Measurements from ENCODE around the gene MCM8. TPM values are rescaled to one million over a fixed set of nuclear protein-coding genes. Genes with fewer than 3 reads are reported as not detected.
A peak's percentile ranks its signal among the peaks of the same experiment; 100 is the strongest.

The MCM8 gene
- total RNA-seq, 1 experiment from 2014 or later = 53.3 TPM

DNA sequence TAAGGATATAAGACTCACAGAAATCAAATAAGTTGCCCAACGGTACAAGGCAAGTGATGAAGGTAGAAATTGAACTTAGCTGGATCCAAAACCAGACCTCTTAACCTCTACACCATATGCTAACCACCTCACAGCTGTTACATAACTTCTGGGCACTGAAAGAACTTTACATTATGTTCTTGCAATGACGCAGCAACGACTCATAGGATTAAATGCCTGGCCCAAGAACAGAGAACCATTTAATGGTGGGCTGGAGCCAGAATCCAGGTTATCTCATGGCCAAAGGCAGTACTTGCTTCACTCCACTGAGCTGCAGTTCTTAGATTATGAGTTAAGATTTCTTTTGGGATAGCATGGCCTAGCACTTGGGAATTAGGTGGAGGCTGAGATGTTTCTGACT, 4.5 kb upstream of the MCM8 start:
- DNase-seq (ENCODE audit: low read depth) = peak; percentile 80

DNA sequence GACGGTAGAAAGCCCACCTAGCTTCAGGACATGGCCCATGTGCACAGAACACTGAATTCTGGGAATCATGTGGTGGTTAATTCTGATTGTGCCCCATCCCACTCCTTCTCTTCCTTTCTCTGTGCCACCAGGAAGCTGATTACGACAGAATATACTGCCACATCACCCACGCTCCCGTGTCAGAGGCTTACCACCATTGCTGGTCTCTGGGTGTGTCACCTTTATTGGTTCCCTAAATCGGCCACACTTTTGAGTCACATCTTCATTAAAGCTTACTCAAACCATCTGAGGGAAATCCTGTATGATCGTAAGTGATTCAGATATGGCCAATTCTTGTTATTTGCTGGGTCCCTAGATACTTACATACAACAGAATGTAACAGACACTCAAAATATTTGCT, 3.2 kb upstream of the MCM8 start:
- no peak for DNase-seq (ENCODE audit: low read depth)

DNA sequence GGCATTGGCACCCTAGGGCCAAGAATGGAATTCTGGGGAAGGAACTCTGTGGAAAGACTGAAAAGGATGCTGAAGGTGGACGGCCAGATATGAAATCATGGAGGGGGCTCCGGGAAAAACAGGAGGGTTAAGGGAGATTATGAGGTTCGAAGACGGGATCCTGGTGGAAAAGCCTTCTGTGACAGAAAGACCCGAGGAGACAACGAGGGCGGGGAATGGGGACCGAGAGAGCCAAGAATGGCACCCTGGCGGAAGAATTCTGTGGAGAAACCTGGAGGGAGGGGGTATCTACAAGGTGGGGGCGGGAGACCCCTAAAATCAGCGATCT, 545 bp upstream of the MCM8 start:
- DNase-seq (ENCODE audit: low read depth) = no peak

DNA sequence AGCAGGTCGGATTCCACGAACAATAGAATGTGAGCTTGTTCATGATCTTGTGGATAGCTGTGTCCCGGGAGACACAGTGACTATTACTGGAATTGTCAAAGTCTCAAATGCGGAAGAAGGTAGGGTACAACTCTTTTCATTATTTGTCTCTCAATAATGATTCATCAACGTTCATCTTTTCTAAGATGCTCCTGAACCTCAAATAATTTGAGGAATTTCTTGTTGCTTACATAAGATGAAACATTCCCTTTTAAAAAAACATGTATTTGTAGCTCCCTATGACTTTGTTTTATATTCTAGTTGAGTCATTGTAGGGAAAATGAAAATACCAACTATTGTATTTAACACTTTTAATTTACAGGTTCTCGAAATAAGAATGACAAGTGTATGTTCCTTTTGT, 17.0 kb downstream of the MCM8 start:
- no peak for DNase-seq (ENCODE audit: low read depth)

DNA sequence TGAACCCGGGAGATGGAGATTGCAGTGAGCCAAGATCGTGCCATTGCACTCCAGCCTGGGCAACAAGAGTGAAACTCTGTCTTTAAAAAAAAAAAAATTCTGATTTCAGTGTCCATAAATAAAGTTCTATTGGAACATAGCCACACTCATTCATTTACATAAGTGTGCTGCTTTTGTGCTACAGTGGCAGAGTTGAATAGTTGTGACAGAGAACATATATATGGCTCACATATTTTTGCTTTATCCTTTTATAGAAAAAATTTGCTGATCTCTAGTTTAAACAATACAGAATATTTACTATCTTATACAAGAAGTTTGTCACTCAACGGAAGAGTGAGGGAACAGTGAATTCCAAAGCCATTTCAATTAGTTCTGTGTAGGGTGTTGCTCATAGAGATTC, 18.0 kb downstream of the MCM8 start:
- DNase-seq (ENCODE audit: low read depth) = no peak

DNA sequence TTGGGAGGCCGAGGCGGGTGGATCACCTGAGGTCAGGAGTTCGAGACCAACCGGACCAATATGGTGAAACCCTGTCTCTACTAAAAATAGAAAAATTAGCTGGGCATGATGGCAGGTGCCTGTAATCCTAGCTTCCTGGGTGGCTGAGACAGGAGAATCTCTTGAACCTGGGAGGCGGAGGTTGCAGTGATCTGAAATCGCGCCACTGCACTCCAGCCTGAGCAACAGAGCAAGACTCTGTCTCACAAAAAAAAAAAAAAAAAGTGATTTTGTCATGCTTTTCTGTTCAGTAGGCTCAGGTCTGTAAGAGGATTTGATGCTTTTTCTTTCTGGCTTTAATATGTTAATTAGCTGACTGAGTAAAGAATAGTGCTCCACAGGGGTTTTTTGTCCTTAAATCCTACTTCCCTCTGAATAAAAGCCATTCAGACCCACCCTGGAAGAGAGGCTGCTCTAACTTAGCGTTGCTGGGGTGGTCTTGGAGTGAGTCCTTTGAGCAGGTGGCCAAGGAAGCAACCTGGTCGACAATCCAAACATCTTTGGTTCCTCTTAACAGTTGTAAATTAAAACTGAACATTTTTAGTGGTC, 19.0 kb downstream of the MCM8 start:
- DNase-seq (ENCODE audit: low read depth) = no peak

DNA sequence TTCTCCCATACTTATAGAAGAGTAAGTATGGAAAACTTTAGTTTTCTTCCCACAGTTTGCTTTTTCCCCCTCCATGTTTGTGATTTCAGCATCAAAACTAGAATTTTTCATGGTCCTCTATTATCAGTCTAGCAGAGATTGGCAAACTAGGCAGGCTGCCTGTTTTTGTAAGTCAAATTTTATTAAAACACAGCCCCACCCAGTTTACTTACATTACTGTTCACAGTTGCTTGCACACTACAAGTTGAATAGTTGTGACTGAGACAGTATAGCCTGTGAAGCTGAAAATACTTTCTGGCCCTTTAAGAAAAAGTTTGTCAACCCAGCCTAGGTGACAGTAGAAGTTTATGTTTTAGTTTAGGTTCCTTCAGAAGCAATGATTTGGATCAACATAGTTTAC, 19.5 kb downstream of the MCM8 start:
- DNase-seq (ENCODE audit: low read depth) = no peak

DNA sequence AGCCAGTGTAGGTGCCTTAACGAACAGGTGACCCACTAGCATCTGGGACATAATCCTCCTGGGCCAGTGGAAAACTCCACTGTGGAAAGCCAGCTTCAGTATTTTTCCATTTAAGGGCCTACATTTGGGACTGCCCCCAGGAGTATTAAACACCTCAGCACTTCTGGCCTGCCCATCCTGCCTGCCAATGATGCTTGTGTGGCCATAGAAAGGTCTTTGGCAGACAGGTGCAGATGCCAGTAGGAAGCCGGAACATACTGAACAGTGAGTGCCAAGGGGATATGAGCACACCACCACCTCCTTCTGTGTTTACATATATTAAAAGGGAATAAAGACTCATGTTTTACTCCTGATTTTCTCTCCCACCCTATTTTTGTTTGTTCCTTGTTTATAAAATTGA, 19.9 kb downstream of the MCM8 start:
- no peak for DNase-seq (ENCODE audit: low read depth)

DNA sequence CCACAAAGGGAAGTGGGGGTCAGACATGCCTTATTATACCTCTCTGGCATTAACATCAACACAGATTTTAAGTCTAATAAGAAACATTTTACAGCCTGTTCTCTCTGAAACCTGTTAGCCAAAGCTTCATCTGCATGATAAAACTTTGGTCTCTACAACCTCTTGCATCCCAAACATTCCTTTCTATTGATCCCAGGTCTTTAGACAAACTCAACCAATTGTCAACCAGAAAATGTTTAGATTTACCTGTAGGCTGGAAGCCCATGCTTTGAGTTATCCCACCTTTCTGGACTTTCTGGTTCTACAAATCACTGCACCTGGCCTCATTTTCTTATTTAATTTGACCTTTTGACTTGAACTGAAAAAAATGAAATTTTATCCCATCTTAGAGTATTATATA, 20.8 kb downstream of the MCM8 start:
- DNase-seq (ENCODE audit: low read depth) = no peak

DNA sequence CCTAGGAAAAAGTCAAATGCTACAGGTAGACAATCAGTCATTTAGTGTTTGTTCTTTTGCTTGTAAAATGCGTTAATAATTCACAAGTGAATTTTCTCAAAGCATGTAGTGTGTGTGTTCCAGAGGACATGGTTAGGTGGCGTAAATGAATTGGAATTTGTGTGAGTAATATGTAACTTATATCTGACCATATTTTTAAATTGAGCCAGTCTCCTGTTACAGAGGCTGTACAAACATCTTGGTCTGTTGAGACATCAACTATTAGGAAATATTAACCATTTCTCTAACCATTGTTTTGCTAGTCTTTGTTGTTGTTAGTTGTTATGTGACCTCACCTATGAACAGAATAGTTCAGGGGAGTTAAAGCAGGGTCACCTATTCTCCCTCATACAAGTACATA, 22.7 kb downstream of the MCM8 start:
- no peak for DNase-seq (ENCODE audit: low read depth)

DNA sequence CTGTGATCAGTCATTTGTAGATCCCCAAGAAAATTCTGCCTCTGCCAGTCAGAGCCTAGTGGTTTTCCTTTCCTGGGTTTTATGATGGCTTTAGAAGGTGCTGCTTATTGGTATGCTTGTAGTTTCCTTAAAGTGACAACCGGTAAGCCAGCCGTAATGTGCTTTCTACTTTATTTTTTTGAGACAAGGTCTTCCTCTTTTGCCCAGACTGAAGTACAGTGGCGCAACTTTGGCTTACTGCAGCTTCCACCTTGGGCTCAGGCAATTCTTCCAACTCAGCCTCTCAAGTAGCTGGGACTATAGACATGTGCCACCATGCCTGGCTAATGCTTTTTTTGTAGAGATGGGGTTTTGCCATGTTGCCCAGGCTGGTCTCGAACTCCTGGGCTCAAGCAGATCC, 23.5 kb downstream of the MCM8 start:
- no peak for DNase-seq (ENCODE audit: low read depth)

DNA sequence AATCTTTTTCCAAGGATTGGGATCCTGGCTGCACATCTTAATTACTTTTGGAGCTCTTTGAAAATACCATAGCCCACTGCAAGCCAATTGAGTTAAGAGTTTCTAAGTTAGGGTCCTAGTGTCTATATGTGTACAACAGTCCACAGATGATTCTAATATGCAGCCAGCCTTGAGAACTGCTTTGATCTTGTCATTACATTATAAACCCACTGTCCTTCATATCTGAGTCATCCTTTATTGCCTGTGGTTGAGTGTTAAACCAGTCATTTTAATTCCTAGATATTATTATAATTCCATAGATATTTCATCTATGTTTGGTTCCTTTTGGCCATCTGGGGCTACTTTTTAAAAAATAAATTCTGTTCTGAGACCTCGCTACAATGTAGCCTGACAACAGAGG, 24.1 kb downstream of the MCM8 start:
- no peak for DNase-seq (ENCODE audit: low read depth)

DNA sequence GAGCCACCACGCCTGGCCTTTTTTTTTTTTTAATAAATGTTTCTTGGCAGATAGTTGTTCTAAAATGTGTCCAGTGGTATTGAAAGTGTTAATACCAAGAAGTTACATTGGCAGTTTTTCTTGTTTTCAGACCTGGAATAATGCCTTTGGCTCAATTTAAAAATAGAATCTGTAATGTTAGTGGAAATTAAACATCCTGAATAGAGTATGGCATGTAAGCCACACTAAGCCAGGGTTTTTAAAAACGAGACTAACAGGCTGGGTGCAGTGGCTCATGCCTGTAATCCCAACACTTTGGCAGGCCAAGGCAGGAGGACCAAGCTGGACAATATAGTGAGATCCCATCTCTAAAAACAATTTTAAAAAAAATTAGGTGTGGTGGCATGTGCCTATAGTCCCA, 25.3 kb downstream of the MCM8 start:
- no peak for DNase-seq (ENCODE audit: low read depth)

DNA sequence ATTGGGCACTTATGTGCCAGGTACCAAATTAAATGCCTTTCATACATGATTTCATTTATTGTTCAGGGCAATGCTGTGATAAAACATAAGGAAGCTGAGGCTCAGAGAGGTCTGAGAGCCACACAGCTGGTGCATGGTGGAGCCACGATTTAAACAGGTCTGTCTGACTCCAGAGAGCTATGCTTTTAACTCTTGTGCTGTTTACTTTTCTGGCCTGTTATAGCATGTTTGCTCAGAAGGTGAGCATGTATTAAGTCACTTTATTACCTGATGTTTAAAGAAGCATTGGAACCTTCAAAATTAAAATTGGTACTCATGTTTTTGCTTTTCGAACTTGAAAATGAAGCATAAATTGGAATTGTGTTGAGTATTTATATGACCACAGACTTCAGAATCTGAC, 26.8 kb downstream of the MCM8 start:
- DNase-seq (ENCODE audit: low read depth) = no peak

DNA sequence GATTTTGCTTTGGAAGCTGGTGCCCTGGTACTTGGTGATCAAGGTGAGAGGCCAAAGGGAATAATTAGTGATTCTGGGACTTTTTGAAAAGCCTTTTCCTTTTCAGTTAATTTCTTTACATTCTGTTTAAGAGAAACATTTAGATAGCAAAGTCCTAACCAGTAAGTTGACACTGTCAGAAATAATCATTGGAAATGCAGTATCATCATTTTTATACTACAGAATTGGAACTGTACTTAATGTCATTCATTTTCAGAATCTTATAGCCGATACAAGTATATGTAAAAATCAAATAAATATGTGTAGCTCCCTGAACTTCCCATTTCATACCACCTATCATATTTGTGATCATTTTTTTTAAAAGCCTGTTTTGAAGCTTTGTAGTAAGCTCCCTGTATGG, 27.5 kb downstream of the MCM8 start:
- DNase-seq (ENCODE audit: low read depth) = no peak

DNA sequence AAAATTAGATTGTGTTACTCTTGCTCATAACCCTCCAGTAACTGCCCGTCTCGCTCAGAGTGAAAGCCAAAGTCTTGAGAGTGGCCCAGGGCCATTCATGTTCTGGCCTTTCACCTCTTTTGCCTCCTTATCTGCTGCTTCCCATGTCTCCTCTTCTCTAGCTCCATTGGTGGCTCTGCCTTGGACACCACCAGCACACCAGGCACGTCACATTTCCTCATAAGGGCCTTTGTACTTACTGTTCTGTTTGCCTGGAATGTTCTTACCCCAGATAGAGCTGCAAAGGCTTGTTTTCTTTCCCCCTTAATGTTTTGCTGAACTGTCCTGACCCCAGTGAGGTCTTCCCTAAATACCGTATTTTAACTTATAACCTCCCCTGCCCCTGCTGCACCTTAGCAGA, 29.3 kb downstream of the MCM8 start:
- DNase-seq (ENCODE audit: low read depth) = no peak

DNA sequence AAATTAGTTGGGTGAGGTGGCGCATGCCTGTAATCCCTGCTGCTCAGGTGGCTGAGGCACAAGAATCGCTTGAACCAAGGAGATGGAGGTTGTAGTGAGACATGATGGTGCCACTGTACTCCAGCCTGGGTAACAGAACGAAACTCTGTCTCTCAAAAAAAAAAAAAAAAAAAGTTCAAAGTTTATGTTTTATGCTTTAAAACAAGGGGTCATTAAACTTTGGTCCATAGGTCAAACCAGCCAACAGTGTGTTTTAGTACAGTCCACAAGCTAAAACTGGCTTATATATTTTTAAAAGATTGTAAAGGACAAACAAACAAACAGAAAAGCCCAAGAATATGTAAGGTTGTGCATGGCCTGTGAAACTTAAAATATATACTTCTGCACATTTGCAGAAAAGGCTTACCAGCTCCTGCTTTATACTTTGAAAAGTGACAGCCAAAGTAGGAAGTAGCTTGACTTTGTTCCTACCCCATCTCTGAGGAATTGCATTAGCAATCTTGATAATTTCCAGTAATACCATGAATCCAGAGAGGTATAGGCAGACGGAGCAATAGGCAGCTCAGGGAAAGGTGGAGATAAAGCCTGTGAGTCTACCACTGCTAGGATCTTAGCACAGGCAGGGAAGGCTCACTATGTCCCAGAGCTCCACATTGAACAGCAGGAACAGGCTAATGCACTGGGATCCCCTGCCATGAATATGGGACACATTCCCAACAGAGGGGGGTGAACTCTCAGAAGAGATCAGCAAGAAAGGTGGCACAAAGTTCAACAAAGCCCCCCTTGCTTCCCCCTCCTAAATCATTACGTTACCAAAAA, 30.5 kb downstream of the MCM8 start:
- DNase-seq (ENCODE audit: low read depth) = no peak

DNA sequence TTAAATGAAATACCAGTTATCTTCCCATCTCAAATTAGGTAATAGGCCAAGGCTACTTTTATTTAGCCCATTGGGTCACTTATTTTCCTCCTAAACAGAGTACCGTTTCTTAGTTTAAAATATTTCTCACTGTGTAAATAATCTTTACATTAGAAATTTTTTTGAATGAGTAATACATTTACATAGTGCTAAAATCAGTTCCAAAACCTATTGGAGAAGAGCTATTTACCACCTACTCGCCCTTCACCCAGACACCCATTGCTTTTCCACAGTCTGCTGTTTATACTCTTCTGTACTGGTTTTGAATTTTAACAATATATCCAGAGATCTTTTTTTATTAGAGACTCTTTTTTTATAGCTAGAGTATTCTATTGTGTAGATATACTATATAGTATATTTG, 36.9 kb downstream of the MCM8 start:
- no peak for DNase-seq (ENCODE audit: low read depth)

DNA sequence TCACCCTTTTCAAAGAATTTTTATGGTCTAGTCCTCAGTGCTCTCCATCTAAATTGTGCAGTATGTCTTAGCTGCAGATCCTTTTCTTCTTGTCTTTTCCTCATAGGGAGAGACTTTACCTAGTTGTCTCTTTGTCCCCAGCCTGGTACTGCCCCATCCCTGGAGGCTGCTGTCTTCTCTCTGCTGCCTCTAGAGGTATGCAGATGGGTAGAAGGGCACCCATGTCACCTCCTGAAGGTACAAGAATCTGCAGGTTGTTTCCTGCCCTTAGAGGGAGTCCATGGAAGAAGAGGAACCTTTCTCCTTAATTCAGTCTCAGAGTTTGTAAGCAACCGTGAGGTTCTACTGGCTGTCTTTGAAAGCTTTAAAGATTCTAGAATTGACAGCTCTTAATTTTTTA, 39.1 kb downstream of the MCM8 start:
- DNase-seq (ENCODE audit: low read depth) = no peak

DNA sequence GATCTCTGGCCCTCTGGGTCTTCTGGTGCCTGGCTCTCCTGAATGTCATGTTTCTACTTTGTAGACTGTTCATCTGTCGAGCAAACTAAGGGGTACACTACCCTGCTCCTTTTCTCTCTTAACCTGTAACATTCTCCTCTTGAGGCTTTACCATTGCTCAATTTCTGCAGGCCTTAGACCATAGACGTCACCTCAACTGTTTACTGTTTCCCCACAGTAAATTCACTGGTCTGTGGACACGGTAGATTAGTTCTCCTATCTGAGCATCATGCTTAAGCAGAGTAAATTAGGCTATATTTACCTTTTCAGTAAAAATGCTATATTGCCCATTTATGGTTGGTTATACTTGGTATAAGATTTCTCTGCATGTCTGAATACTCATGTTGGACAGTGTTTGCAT, 40.5 kb downstream of the MCM8 start:
- no peak for DNase-seq (ENCODE audit: low read depth)

DNA sequence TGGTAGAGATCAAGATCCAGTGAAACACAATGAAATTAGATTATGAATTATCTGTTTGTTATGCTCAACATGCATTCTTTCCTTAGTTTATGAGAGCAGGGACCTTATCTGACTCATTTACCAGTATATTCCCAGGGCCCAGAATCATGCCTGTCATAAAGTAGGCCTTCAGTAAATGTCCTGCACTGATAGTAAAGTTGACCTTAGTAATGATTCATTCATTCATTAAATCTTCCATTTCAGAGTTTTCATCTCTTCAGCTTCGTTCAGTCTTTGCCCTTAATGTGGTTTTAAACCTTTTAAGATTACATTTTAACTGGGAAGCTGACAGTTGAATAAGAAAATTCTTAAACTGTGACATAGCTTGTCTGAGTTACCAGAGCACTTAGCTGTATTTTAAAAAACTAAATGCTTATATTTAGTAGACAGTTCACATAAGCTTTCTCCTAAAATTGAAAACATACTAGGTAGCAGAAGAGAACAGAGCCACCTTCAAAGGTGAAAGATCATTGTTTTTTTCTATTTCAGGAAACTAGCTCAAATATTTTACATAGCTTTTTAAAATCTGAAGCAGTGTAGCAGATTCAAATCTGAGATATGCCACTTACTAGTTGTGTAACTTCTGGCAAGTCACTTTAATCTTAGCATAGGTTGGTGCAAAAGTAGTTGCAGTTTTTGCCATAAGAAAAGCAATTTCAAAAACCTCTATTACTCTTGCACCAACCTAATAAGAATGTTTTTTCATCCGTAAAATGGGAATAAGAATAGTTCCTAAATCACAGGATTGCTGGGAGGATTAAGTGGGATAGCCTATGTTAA, 41.4 kb downstream of the MCM8 start:
- DNase-seq (ENCODE audit: low read depth) = peak; percentile 3

DNA sequence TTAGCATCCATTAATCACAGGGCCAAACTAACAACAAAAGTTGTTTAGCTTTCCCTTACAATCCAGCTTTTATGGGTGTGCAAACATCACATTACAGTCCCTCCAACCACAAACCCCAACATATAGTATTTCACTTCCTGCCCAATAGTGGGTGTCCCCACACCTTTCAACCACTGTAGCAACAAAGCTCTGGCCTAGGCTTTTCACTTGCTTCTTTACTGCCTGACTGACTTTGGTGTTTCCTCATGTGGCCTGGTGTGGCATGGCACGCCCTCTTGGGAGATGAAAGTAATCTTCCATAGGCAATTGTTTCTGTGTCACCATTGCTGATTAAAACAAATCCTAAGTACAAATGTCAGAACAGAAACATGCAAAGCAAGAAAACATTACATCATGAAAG, 46.3 kb downstream of the MCM8 start:
- DNase-seq (ENCODE audit: low read depth) = no peak

DNA sequence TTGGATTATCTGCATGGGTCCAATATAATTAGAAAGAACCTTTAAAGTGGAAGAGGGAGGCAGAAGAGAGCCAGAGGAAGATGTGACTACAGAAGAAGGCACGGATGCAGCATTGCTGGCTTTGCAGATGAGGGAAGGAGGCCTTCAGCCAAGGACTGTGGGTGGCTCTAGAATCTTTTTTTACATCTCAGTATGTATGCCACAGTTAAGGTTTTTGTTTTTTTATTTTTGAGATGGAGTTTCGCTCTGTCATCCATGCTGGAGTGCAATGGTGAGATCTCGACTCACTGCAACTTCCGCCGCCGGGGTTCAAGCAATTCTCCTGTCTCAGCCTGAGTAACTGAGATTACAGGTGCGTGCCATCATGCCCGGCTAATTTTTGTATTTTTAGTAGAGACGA, 49.3 kb downstream of the MCM8 start:
- DNase-seq (ENCODE audit: low read depth) = no peak
